Stomach (tissue), 4 donors: ENCODE measurements around the gene DOCK9.

Source experiments
- EP300 ChIP-seq: sonication (generic); formaldehyde crosslinking; IDR thresholded peaks from one replicate; pipeline ENCODE4 v1.6.1; 2017; ENCODE audit warnings: antibody characterized with exemption
- POLR2A ChIP-seq, 4 donors: fragments of 450-650 bp; IDR thresholded peaks; one replicate each; pipeline ENCODE4 v1.6.1; 2016; ENCODE audit warnings: antibody characterized with exemption in 4 of 4, control low read depth in 2 of 4, mild to moderate bottlenecking in 1 of 4, moderate library complexity in 1 of 4
- TF ChIP-seq, protein P1 (sequence below), 7 experiments: fragments of 450-650 bp in 4 of 7; fragments of 200-600 bp in 3 of 7; sonication (generic) in 3 of 7; IDR thresholded peaks; one replicate each; pipeline ENCODE4 v1.5.1; 2016 to 2019; ENCODE audit warnings: antibody characterized with exemption in 7 of 7, control low read depth in 2 of 7, mild to moderate bottlenecking in 1 of 7

DNA sequence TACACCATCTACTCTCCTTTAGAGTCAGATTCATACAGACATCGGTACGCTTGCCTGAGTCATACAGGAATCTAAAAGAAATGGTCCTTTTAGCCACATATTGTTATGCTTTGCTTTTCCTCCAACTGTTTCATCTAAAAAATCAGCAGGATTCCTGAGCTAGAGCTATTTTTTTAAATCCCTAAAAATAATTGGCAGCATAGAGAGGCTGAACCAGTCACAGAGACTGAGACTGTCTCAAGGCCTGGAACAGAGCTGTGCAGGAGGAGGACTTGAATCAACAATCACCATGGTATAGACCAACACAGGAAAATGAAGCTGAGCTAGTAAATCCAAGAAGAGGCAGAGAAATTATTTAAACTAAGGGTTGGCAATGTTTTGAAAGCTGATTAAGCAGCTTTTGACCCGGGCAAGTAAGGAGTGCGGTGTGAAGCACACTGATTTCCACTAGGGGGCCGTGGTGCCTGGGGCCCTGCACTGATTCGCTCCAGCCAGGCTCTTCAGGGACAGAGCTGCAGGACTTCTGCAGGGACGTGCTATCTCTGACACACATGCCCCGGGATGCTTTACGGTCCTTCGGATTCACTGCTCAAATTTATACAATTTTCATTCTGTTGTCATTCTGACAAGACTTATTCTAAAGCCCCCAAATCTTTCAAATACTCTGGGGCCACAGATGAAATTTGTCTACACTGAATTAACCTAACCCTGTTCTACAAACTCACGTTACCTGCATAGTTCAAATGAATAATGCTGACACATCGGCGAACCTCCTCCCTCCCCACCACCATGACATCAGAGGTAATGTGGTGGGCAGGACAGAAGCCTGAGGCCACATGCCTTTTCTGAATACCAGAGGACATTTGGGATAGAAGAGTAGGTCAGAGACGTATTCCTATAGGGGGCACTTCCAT, 137.8 kb downstream of the DOCK9 start:
- TF ChIP-seq, protein P1, sequence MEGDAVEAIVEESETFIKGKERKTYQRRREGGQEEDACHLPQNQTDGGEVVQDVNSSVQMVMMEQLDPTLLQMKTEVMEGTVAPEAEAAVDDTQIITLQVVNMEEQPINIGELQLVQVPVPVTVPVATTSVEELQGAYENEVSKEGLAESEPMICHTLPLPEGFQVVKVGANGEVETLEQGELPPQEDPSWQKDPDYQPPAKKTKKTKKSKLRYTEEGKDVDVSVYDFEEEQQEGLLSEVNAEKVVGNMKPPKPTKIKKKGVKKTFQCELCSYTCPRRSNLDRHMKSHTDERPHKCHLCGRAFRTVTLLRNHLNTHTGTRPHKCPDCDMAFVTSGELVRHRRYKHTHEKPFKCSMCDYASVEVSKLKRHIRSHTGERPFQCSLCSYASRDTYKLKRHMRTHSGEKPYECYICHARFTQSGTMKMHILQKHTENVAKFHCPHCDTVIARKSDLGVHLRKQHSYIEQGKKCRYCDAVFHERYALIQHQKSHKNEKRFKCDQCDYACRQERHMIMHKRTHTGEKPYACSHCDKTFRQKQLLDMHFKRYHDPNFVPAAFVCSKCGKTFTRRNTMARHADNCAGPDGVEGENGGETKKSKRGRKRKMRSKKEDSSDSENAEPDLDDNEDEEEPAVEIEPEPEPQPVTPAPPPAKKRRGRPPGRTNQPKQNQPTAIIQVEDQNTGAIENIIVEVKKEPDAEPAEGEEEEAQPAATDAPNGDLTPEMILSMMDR (IDR thresholded peaks at IDR 0.05) = peak in 5 of 7 experiments; percentile 60 to 80 (median 70)
- no peak for TF ChIP-seq POLR2A (IDR thresholded peaks at IDR 0.05)
- no peak for TF ChIP-seq EP300
